Measurements from ENCODE around the gene MOGAT1. TPM values are rescaled to one million over a fixed set of nuclear protein-coding genes. Genes with fewer than 3 reads are reported as not detected.

The MOGAT1 gene
- total RNA-seq, 3 donors from 2014 or later (not counting 1 experiment from before 2014, with no cell fraction given) = not detected

DNA sequence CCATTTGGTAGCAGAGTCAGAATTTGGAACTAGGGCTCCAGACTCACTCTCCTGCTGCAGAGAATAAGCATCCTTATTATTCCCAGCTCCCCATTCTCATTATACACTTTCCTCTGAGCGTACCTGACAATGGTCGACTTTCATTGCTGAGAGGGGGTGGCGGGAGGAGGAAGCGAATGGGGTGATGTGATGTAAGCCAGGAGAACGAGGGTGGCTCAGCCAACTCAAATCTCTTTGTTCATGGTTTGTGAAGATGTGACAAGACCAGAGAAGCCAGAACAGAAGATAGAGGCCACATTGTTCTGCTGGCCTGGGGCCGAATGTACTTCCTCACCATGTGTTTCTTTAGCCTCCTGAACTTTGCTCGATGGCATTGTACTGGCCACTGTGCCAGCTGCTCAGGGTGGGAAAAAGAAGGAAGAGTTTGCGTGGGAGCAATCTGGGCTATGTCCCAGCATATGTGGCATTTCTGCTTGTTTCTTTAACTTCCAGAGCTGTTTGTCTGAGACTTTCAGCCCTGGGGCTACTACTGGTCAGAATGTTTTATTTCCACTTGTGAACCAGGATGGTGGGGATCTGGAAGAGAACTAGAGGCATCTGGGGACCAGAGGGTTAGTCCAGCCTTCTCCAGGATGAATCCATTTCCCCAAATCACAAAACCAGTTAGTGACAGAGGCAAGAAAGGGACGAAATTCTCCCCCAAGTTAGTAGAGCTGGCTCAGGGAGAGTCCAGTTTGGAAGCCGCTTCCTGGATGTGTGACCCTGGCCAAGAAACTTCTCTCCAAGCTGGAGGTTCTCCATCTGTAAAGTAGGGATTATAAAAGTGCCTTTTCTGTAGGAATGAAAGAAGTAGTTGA is 62.6 kb downstream of the MOGAT1 start:
- Mint-ChIP-seq H3K27ac (no peak overlapping the region), H3K27me3 (ENCODE audit: low read depth in 2 of 2) (peaks cover 20 to 22% of the 10 kb centered on the region in 2 donors), H3K4me3 (no peak overlapping the region), H3K36me3 (no peaks in the 10 kb centered on the region), H3K4me1 (peaks cover 0 to 7% of the 10 kb centered on the region in 2 donors), H3K9me3 (no peaks in the 10 kb centered on the region)
- ATAC-seq = no peak
- H3K27ac ChIP-seq (ENCODE audit: low read length) = no peak overlapping the region
- H3K4me3 ChIP-seq (ENCODE audit: low read length) = no peak overlapping the region
- no peaks in the 10 kb centered on the region for H3K36me3 ChIP-seq (ENCODE audit: control insufficient read depth, insufficient read depth, low read length)
- TF ChIP-seq, protein P1, sequence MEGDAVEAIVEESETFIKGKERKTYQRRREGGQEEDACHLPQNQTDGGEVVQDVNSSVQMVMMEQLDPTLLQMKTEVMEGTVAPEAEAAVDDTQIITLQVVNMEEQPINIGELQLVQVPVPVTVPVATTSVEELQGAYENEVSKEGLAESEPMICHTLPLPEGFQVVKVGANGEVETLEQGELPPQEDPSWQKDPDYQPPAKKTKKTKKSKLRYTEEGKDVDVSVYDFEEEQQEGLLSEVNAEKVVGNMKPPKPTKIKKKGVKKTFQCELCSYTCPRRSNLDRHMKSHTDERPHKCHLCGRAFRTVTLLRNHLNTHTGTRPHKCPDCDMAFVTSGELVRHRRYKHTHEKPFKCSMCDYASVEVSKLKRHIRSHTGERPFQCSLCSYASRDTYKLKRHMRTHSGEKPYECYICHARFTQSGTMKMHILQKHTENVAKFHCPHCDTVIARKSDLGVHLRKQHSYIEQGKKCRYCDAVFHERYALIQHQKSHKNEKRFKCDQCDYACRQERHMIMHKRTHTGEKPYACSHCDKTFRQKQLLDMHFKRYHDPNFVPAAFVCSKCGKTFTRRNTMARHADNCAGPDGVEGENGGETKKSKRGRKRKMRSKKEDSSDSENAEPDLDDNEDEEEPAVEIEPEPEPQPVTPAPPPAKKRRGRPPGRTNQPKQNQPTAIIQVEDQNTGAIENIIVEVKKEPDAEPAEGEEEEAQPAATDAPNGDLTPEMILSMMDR (IDR thresholded peaks at IDR 0.05) = no peak
- 73% methylated on average over 10 of the region's 10 CpGs for WGBS (ENCODE audit: insufficient coverage)
- no peaks in the 10 kb centered on the region for H3K27me3 ChIP-seq (ENCODE audit: control insufficient read depth, insufficient read depth, low read length)
- intact Hi-C loops (cut with micrococcal nuclease) = no loop called here
- DNase-seq = no peak
- no peaks in the 10 kb centered on the region for H3K9me3 ChIP-seq (ENCODE audit: control insufficient read depth, insufficient read depth, low read length)
- peaks cover 4% of the 10 kb centered on the region for H3K4me1 ChIP-seq (ENCODE audit: control insufficient read depth, insufficient read depth, low read length)

DNA sequence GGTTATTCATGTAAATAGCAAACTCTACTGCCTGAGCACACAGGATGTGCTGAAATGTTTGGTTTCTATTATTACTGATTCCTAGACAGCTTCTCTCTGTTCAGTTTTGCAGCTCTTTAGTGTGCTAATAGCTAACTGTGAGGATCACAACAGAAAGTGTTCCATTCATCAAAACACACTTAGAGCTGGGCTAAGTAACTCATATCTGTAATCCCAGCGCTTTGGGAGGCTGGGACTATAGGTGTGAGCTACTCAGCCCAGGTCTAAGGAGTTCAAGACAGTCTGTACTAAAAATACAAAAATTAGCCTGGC is 63.2 kb downstream of the MOGAT1 start:
- no peaks in the 10 kb centered on the region for H3K27me3 ChIP-seq (ENCODE audit: control insufficient read depth, insufficient read depth, low read length)
- H3K9me3 Mint-ChIP-seq = no peaks in the 10 kb centered on the region
- H3K27ac Mint-ChIP-seq = no peak overlapping the region
- H3K9me3 ChIP-seq (ENCODE audit: control insufficient read depth, insufficient read depth, low read length) = no peaks in the 10 kb centered on the region
- H3K4me1 Mint-ChIP-seq = peaks cover 0 to 7% of the 10 kb centered on the region in 2 donors
- H3K4me1 ChIP-seq (ENCODE audit: control insufficient read depth, insufficient read depth, low read length) = peaks cover 4% of the 10 kb centered on the region
- WGBS (ENCODE audit: insufficient coverage) = 69% methylated on average over 1 of the region's 1 CpG
- H3K27ac ChIP-seq (ENCODE audit: low read length) = no peak overlapping the region
- peaks cover 20 to 22% of the 10 kb centered on the region in 2 donors for H3K27me3 Mint-ChIP-seq (ENCODE audit: low read depth in 2 of 2)
- no peaks in the 10 kb centered on the region for H3K36me3 Mint-ChIP-seq
- H3K4me3 Mint-ChIP-seq = no peak overlapping the region
- ATAC-seq (no peak), DNase-seq (no peak)
- intact Hi-C loops (cut with micrococcal nuclease) = no loop called here
- no peaks in the 10 kb centered on the region for H3K36me3 ChIP-seq (ENCODE audit: control insufficient read depth, insufficient read depth, low read length)
- TF ChIP-seq, protein P1 (IDR thresholded peaks at IDR 0.05) = no peak
- no peak overlapping the region for H3K4me3 ChIP-seq (ENCODE audit: low read length)

DNA sequence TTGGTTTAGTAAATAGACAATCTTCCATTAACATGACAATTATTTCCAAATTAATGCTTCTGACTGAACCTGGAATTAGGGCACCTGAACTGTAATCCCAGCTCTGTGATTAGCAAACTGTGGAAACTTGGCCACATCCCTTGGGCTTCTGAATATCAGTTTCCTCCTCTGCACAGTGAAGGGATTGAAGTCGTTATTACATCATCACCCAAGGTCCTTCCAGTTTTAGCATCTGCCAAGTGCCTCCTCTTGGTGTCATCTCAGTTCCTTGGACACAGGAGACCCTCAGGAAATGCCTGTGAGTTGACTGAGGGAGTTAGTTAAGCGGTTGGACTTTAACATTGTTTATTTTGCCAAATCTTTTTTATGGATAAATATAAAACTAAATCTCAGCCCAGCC is 64.8 kb downstream of the MOGAT1 start:
- Mint-ChIP-seq H3K4me1 (peaks cover 0 to 7% of the 10 kb centered on the region in 2 donors), H3K4me3 (no peak overlapping the region), H3K9me3 (no peaks in the 10 kb centered on the region), H3K27me3 (ENCODE audit: low read depth in 2 of 2) (peaks cover 20 to 24% of the 10 kb centered on the region in 2 donors), H3K36me3 (no peaks in the 10 kb centered on the region), H3K27ac (no peak overlapping the region)
- no peaks in the 10 kb centered on the region for H3K27me3 ChIP-seq (ENCODE audit: control insufficient read depth, insufficient read depth, low read length)
- DNase-seq (no peak), ATAC-seq (no peak)
- no peaks in the 10 kb centered on the region for H3K9me3 ChIP-seq (ENCODE audit: control insufficient read depth, insufficient read depth, low read length)
- H3K4me3 ChIP-seq (ENCODE audit: low read length) = no peak overlapping the region
- no peak overlapping the region for H3K27ac ChIP-seq (ENCODE audit: low read length)
- intact Hi-C loops (cut with micrococcal nuclease) = no loop called here
- H3K4me1 ChIP-seq (ENCODE audit: control insufficient read depth, insufficient read depth, low read length) = no peaks in the 10 kb centered on the region
- TF ChIP-seq, protein P1 (IDR thresholded peaks at IDR 0.05) = no peak
- no peaks in the 10 kb centered on the region for H3K36me3 ChIP-seq (ENCODE audit: control insufficient read depth, insufficient read depth, low read length)
- 40% methylated on average over 1 of the region's 2 CpGs for WGBS (ENCODE audit: insufficient coverage)

DNA sequence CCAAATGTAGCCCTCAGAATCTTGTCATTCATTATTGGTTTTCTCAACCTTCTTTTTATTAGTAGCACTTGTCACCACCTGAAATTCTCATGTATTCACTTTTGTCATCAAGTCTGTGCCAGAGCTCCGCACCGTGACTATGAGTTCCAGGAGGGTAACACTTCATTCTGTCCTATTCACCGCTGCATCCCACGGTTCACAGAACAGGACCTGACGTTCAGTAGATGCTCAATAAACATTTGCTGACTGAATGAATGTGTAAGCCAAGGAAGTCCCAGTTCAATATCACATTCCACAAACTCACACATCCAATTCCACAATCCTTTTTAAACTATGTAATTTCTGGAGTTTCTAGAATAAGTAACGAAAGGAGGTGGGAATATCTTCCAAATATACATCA is 65.5 kb downstream of the MOGAT1 start:
- no peaks in the 10 kb centered on the region for H3K4me1 ChIP-seq (ENCODE audit: control insufficient read depth, insufficient read depth, low read length)
- no peak for ATAC-seq
- no peaks in the 10 kb centered on the region for H3K36me3 ChIP-seq (ENCODE audit: control insufficient read depth, insufficient read depth, low read length)
- TF ChIP-seq, protein P1 (IDR thresholded peaks at IDR 0.05) = no peak
- Mint-ChIP-seq H3K27ac (no peak overlapping the region), H3K36me3 (no peaks in the 10 kb centered on the region), H3K4me3 (no peak overlapping the region), H3K9me3 (no peaks in the 10 kb centered on the region), H3K27me3 (ENCODE audit: low read depth in 2 of 2) (peaks cover 20 to 21% of the 10 kb centered on the region in 2 donors), H3K4me1 (peaks cover 0 to 7% of the 10 kb centered on the region in 2 donors)
- no peak overlapping the region for H3K4me3 ChIP-seq (ENCODE audit: low read length)
- 95% methylated on average over 6 of the region's 6 CpGs for WGBS (ENCODE audit: insufficient coverage)
- DNase-seq = no peak
- no peaks in the 10 kb centered on the region for H3K9me3 ChIP-seq (ENCODE audit: control insufficient read depth, insufficient read depth, low read length)
- intact Hi-C loops (cut with micrococcal nuclease) = no loop called here
- H3K27me3 ChIP-seq (ENCODE audit: control insufficient read depth, insufficient read depth, low read length) = no peaks in the 10 kb centered on the region
- no peak overlapping the region for H3K27ac ChIP-seq (ENCODE audit: low read length)
